ENCODE results near the gene DDX49.

DNA sequence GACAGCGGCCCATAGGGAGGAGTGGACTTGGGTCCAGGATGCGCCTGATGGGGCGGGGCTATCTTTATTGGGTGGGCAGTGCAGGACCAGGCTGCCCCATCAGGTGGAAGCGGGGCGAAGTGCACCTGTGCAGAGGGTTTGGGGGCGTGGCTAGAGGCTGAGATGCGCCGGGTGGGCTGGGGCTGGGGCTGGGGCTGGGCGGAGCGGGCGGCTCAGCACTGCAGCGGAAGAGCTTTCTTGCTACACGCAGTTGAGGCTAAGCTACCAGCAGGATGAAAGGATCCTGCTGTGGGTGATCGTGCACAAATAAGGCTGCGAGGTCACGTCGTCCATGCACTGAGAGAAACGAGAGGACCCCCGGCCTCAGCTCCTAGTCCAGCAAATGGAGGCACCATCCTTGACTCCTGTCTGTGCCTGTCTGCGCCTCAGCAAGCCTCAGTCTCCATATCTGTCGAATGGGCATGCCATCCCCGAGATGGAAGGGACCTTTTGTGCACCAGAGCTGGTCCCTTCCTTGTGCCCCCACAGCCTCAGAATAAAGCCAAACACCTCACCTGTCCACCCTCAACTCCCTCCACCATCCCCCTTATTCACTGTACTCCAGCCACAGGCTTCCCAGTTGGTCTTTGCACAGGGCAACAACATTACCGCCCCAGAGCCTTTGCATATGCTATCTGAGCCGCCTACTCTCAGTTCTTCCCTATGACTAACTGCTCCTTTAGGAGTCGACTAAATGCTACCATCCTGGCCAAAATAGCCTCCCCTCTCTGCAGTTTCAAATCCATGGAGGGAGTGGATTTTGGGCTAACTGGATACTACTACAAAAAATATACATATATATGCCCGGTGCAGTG lies 42.5 kb downstream of the DDX49 start:
- TF ChIP-seq, protein P1, sequence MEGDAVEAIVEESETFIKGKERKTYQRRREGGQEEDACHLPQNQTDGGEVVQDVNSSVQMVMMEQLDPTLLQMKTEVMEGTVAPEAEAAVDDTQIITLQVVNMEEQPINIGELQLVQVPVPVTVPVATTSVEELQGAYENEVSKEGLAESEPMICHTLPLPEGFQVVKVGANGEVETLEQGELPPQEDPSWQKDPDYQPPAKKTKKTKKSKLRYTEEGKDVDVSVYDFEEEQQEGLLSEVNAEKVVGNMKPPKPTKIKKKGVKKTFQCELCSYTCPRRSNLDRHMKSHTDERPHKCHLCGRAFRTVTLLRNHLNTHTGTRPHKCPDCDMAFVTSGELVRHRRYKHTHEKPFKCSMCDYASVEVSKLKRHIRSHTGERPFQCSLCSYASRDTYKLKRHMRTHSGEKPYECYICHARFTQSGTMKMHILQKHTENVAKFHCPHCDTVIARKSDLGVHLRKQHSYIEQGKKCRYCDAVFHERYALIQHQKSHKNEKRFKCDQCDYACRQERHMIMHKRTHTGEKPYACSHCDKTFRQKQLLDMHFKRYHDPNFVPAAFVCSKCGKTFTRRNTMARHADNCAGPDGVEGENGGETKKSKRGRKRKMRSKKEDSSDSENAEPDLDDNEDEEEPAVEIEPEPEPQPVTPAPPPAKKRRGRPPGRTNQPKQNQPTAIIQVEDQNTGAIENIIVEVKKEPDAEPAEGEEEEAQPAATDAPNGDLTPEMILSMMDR (IDR thresholded peaks at IDR 0.05): no peak
- no peak for TF ChIP-seq POLR2A (IDR thresholded peaks at IDR 0.05)

All from gastroesophageal sphincter (tissue), 3 donors.